Measurements from ENCODE around the gene CDKN1A.

CDKN1A gene

GRCh38 chr6:36657271-36657670 lies 21.2 kb upstream of the CDKN1A start:
- no peaks in the 10 kb centered on the region for H3K36me3 ChIP-seq (ENCODE audit: control insufficient read depth in 1 of 2, insufficient read depth in 2 of 2, low read length in 2 of 2)
- no peak overlapping the region for H3K23ac ChIP-seq (ENCODE audit: low read length)
- no peak overlapping the region for H2AK5ac ChIP-seq (ENCODE audit: low read length)
- H3K79me2 ChIP-seq (ENCODE audit: control insufficient read depth, insufficient read depth, low read length, poor library complexity) = no peaks in the 10 kb centered on the region
- H3K27me3 ChIP-seq (ENCODE audit: insufficient read depth, low read length) = no peaks in the 10 kb centered on the region
- H4K91ac ChIP-seq (ENCODE audit: low read depth, low read length) = no peak overlapping the region
- H3K9ac ChIP-seq (ENCODE audit: low read length) = no peak overlapping the region
- H3K4me2 ChIP-seq (ENCODE audit: low read length) = no peak overlapping the region
- H3K18ac ChIP-seq (ENCODE audit: low read length) = no peak overlapping the region
- H3K9me3 ChIP-seq (ENCODE audit: insufficient read depth, low read depth, low read length) = peaks cover 3% of the 10 kb centered on the region
- no peak overlapping the region for H2BK5ac ChIP-seq (ENCODE audit: low read depth, low read length, poor library complexity)
- H2BK120ac ChIP-seq (ENCODE audit: insufficient read depth, low read length, poor library complexity) = no peak overlapping the region
- H2AFZ ChIP-seq (ENCODE audit: insufficient read depth, low read length, poor library complexity) = no peak overlapping the region
- H4K8ac ChIP-seq (ENCODE audit: low read depth, low read length) = no peak overlapping the region
- H3K4me1 ChIP-seq (ENCODE audit: control insufficient read depth in 1 of 2, insufficient read depth in 2 of 2, low read length in 2 of 2) = peaks cover 4 to 7% of the 10 kb centered on the region in 2 experiments
- no peak overlapping the region for H3K14ac ChIP-seq (ENCODE audit: low read length)
- no peak overlapping the region for H4K12ac ChIP-seq (ENCODE audit: low read depth, low read length)
- no peaks in the 10 kb centered on the region for H3K79me1 ChIP-seq (ENCODE audit: low read length)
- H3K27ac ChIP-seq (ENCODE audit: low read depth, low read length) = no peak overlapping the region
- H3K4me3 ChIP-seq (ENCODE audit: low read depth, low read length) = no peak overlapping the region
- no CpG with 5 or more reads among the region's 1 CpG for WGBS (ENCODE audit: extremely low coverage, insufficient coverage, insufficient read length)
- no peak for DNase-seq
- H3K4ac ChIP-seq (ENCODE audit: low read depth, low read length) = no peak overlapping the region
- no peak overlapping the region for H2BK12ac ChIP-seq (ENCODE audit: low read length)

GRCh38 chr6:36657942-36658544 lies 20.5 kb upstream of the CDKN1A start:
- Histone ChIP-seq H2BK12ac (ENCODE audit: low read length) (no peak overlapping the region), H2BK5ac (ENCODE audit: low read depth, low read length, poor library complexity) (no peak overlapping the region), H3K27me3 (ENCODE audit: insufficient read depth, low read length) (no peaks in the 10 kb centered on the region), H3K23ac (ENCODE audit: low read length) (no peak overlapping the region), H3K9ac (ENCODE audit: low read length) (no peak overlapping the region), H3K14ac (ENCODE audit: low read length) (no peak overlapping the region), H3K4me3 (ENCODE audit: low read depth, low read length) (no peak overlapping the region), H3K18ac (ENCODE audit: low read length) (no peak overlapping the region), H3K27ac (ENCODE audit: low read depth, low read length) (no peak overlapping the region), H2AK5ac (ENCODE audit: low read length) (no peak overlapping the region), H4K91ac (ENCODE audit: low read depth, low read length) (no peak overlapping the region), H3K4me2 (ENCODE audit: low read length) (no peak overlapping the region), H3K4ac (ENCODE audit: low read depth, low read length) (no peak overlapping the region), H3K9me3 (ENCODE audit: insufficient read depth, low read depth, low read length) (peaks cover 3% of the 10 kb centered on the region), H2BK120ac (ENCODE audit: insufficient read depth, low read length, poor library complexity) (no peak overlapping the region), H4K12ac (ENCODE audit: low read depth, low read length) (no peak overlapping the region), H3K36me3 (ENCODE audit: control insufficient read depth in 1 of 2, insufficient read depth in 2 of 2, low read length in 2 of 2) (no peaks in the 10 kb centered on the region), H4K8ac (ENCODE audit: low read depth, low read length) (no peak overlapping the region), H2AFZ (ENCODE audit: insufficient read depth, low read length, poor library complexity) (no peak overlapping the region), H3K79me1 (ENCODE audit: low read length) (no peaks in the 10 kb centered on the region), H3K79me2 (ENCODE audit: control insufficient read depth, insufficient read depth, low read length, poor library complexity) (no peaks in the 10 kb centered on the region), H3K4me1 (ENCODE audit: control insufficient read depth in 1 of 2, insufficient read depth in 2 of 2, low read length in 2 of 2) (peaks cover 4 to 7% of the 10 kb centered on the region in 2 experiments)
- DNase-seq = no peak
- no CpG with 5 or more reads among the region's 1 CpG for WGBS (ENCODE audit: extremely low coverage, insufficient coverage, insufficient read length)

GRCh38 chr6:36659271-36659670 lies 19.2 kb upstream of the CDKN1A start:
- Histone ChIP-seq H3K9me3 (ENCODE audit: insufficient read depth, low read depth, low read length) (peaks cover 3% of the 10 kb centered on the region), H3K36me3 (ENCODE audit: control insufficient read depth in 1 of 2, insufficient read depth in 2 of 2, low read length in 2 of 2) (no peaks in the 10 kb centered on the region), H4K91ac (ENCODE audit: low read depth, low read length) (no peak overlapping the region), H2BK5ac (ENCODE audit: low read depth, low read length, poor library complexity) (no peak overlapping the region), H3K79me1 (ENCODE audit: low read length) (no peaks in the 10 kb centered on the region), H3K18ac (ENCODE audit: low read length) (no peak overlapping the region), H2AFZ (ENCODE audit: insufficient read depth, low read length, poor library complexity) (no peak overlapping the region), H3K9ac (ENCODE audit: low read length) (no peak overlapping the region), H3K79me2 (ENCODE audit: control insufficient read depth, insufficient read depth, low read length, poor library complexity) (no peaks in the 10 kb centered on the region), H4K8ac (ENCODE audit: low read depth, low read length) (no peak overlapping the region), H3K27ac (ENCODE audit: low read depth, low read length) (no peak overlapping the region), H3K4ac (ENCODE audit: low read depth, low read length) (no peak overlapping the region), H3K27me3 (ENCODE audit: insufficient read depth, low read length) (no peaks in the 10 kb centered on the region), H3K23ac (ENCODE audit: low read length) (no peak overlapping the region), H3K14ac (ENCODE audit: low read length) (no peak overlapping the region), H3K4me1 (ENCODE audit: control insufficient read depth in 1 of 2, insufficient read depth in 2 of 2, low read length in 2 of 2) (peaks cover 4 to 7% of the 10 kb centered on the region in 2 experiments), H2BK12ac (ENCODE audit: low read length) (no peak overlapping the region), H4K12ac (ENCODE audit: low read depth, low read length) (no peak overlapping the region), H3K4me3 (ENCODE audit: low read depth, low read length) (no peak overlapping the region), H2BK120ac (ENCODE audit: insufficient read depth, low read length, poor library complexity) (no peak overlapping the region), H2AK5ac (ENCODE audit: low read length) (no peak overlapping the region), H3K4me2 (ENCODE audit: low read length) (no peak overlapping the region)
- no peak for DNase-seq
- no CpG with 5 or more reads among the region's 1 CpG for WGBS (ENCODE audit: extremely low coverage, insufficient coverage, insufficient read length)

- peaks cover 3% of the 10 kb centered on the region for H3K9me3 ChIP-seq (ENCODE audit: insufficient read depth, low read depth, low read length)
- peaks cover 4 to 7% of the 10 kb centered on the region in 2 experiments for H3K4me1 ChIP-seq (ENCODE audit: control insufficient read depth in 1 of 2, insufficient read depth in 2 of 2, low read length in 2 of 2)
- peak overlapping the region; percentile 8 for H3K18ac ChIP-seq (ENCODE audit: low read length)
- H2AK5ac ChIP-seq (ENCODE audit: low read length) = no peak overlapping the region
- no peak overlapping the region for H3K4ac ChIP-seq (ENCODE audit: low read depth, low read length)
- H2BK12ac ChIP-seq (ENCODE audit: low read length) = no peak overlapping the region
- no peak overlapping the region for H3K27ac ChIP-seq (ENCODE audit: low read depth, low read length)
- no peak overlapping the region for H4K12ac ChIP-seq (ENCODE audit: low read depth, low read length)
- peak overlapping the region; percentile 24 for H2AFZ ChIP-seq (ENCODE audit: insufficient read depth, low read length, poor library complexity)
- no peaks in the 10 kb centered on the region for H3K36me3 ChIP-seq (ENCODE audit: control insufficient read depth in 1 of 2, insufficient read depth in 2 of 2, low read length in 2 of 2)
- no peak overlapping the region for H3K14ac ChIP-seq (ENCODE audit: low read length)
- peak overlapping the region; percentile 27 for H3K4me3 ChIP-seq (ENCODE audit: low read depth, low read length)
- H2BK120ac ChIP-seq (ENCODE audit: insufficient read depth, low read length, poor library complexity) = no peak overlapping the region
- no CpG with 5 or more reads among the region's 44 CpGs for whole genome bisulfite sequencing (ENCODE audit: extremely low coverage, insufficient coverage, insufficient read length)
- H4K91ac ChIP-seq (ENCODE audit: low read depth, low read length) = no peak overlapping the region
- no peaks in the 10 kb centered on the region for H3K27me3 ChIP-seq (ENCODE audit: insufficient read depth, low read length)
- no peak overlapping the region for H3K9ac ChIP-seq (ENCODE audit: low read length)
- H3K79me2 ChIP-seq (ENCODE audit: control insufficient read depth, insufficient read depth, low read length, poor library complexity) = no peaks in the 10 kb centered on the region
- DNase-seq = peak; percentile 82
- H3K23ac ChIP-seq (ENCODE audit: low read length) = no peak overlapping the region
- peak overlapping the region; percentile 31 for H3K4me2 ChIP-seq (ENCODE audit: low read length)
- no peak overlapping the region for H2BK5ac ChIP-seq (ENCODE audit: low read depth, low read length, poor library complexity)
- H4K8ac ChIP-seq (ENCODE audit: low read depth, low read length) = no peak overlapping the region
- no peaks in the 10 kb centered on the region for H3K79me1 ChIP-seq (ENCODE audit: low read length)
Observed at GRCh38 chr6:36660771-36661471, 17.6 kb upstream of the CDKN1A start.

Data from trophoblast cell (in vitro differentiated cells and primary cell).